Purkinje cell (primary cell): ENCODE results near the gene GIMAP8. TPM values are rescaled to one million over a fixed set of nuclear protein-coding genes. Genes with fewer than 3 reads are reported as not detected.

ENCODE experiments used
- polyA plus RNA-seq: library from polyadenylated mRNA; unstranded; fragments of >200 nt; fragmentation: Nextera tagmentation; gene quantifications from 2 replicates; pipeline ENCODE4 v1.2.1, GENCODE V29; 2014

GIMAP8 gene
- 0.38 TPM in 1 of 2 replicates, not detected in the other for polyA plus RNA-seq

DNA sequence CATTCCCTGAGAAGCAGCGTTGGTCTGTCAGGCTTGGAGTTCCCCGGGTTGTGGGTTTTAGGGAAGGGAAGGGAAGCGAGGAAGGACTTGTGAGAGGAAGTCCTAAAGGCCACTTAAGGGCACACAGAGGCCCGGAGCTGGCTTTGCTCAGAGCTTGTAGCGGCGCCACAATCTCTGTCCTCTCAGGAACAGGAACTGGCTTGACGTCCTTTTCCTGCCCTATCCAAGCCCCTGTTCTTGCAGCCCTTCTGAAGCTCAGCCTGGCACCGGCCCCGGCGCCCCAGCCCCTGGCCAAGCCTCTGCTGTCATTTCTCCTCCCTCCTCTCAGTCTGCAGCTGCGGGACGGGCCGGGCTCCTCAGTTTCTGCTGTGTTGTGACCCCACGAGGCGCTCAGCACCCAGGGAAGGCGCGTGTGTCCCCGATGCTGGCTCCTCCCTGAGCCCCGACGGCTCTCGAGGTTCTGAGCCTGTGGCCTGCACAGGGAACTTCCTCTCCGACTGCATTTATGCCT, at the start of gene GIMAP8:
Gene GIMAP8, plus strand, starts transcription at position 140 of the 511 bp plus-strand sequence. CDS start 16,069 bp downstream, outside the sequence.

DNA sequence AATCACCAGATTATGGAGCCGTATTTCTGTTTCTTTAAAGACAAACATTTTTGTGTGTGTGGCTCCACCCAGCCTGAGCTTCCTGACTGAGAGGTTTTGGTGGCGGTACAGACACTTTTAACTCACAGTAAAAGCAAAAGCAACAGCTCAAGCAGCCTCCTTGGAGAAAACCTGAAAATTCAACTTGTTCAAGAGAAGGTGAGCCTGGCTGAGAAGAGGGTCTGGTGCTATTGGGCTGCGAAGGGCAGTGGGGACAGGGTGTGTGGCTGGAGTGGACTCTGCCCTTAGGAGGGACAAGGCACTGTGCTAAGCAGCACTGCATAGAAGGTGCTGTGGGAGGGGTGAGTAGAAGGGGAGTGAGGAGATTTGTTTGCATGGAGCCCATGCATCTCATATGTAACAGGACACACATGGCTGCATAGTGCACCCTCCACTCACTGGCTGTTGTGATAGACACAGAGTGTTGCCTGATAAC, 64.4 kb downstream of the GIMAP8 start, which contains the start of gene GIMAP7:
Gene GIMAP7, plus strand, starts transcription at position 125 of the 475 bp plus-strand sequence. CDS start 5,103 bp downstream, outside the sequence.

Other genes with a start within 250 kb of the GIMAP8 start
- 0.67 and 2.2 TPM in 2 replicates for gene LRRC61, start 127.3 kb upstream of the GIMAP8 start, polyA plus RNA-seq
- gene ACTR3C, start 127.1 kb upstream of the GIMAP8 start, polyA plus RNA-seq, result 27.7 and 40.6 TPM in 2 replicates
- 1.3 and 1.9 TPM in 2 replicates for gene RARRES2, start 109.0 kb upstream of the GIMAP8 start, polyA plus RNA-seq
- 7.0 and 15.3 TPM in 2 replicates for gene REPIN1, start 81.8 kb upstream of the GIMAP8 start, polyA plus RNA-seq
- 0.22 and 0.38 TPM in 2 replicates for gene ZNF775, start 71.3 kb upstream of the GIMAP8 start, polyA plus RNA-seq
- 0.25 and 1.0 TPM in 2 replicates for gene GIMAP7, start 64.2 kb downstream of the GIMAP8 start, polyA plus RNA-seq
- gene GIMAP4, start 116.8 kb downstream of the GIMAP8 start, polyA plus RNA-seq, result 0.19 TPM in 1 of 2 replicates, not detected in the other
- not detected in 2 replicates for gene GIMAP6, start 181.8 kb downstream of the GIMAP8 start, polyA plus RNA-seq
- gene GIMAP2, start 235.1 kb downstream of the GIMAP8 start, polyA plus RNA-seq, result 0.50 and 1.0 TPM in 2 replicates